ENCODE measurements around the gene SLC25A21. TPM values are rescaled to one million over a fixed set of nuclear protein-coding genes. Genes with fewer than 3 reads are reported as not detected.

SLC25A21 gene
- polyA plus RNA-seq, 2 of the 4 experiments (the other 2 are of a cell fraction) = 0.68 to 1.4 TPM

DNA sequence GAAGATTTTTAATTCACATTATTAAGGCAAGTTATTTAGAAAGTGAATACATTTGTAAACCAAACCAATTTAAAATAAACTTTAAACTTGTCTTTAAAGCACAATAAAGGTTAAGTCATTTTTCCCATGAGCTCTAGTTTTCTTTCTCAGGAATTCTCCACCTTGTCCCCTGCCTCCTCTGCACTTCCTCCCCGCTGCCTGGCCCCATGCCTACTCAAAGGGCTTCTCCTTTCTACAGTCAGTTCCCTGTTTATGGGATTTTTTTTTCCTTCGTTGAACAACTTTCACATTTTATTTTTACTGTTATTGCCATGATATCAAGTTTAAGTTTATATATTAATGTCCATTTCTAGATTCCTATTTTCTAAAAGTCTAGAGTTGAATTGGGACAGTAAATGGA, 223.0 kb downstream of the SLC25A21 start:
- CTCF ChIA-PET = interaction anchor here (1.0 kb wide), 1 partner anchor 202 kb away, joined by 3 read pairs; no protein-coding TSS in a partner anchor

DNA sequence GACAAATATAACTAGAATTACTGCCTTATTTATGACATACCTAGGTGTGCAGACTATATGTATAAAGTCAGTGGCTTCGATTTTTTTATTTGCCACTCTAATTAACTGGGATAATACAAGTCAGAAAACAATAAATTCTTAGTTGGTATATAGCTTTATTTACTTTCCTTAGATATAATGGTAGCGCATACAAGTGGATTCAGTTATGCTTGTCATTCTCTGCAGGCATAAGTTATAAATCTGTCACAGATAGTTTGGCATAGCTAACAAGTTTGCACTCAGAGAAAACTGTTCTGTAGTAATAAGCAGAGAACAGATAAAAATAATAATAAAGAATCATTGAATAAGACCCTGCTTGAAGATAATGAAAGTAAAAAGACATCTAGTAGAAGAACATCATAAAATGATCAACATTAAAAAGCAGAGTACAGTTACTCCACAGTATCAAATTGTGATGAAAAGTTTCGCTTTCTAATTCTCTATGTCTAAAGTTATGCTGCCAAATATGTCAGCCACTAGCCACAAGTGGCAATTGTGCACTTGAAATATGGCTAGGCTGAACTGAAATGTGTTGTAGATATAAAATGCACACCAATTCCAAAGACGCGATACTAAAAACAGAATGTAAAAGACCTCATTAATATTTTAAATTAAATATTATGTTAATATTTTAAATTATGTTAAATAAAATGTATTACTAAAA, 224.1 kb downstream of the SLC25A21 start:
- CTCF ChIA-PET = interaction anchor here (0.9 to 1.0 kb wide), 3 partner anchors 10 to 877 kb away, joined by 3 read pairs; no protein-coding TSS in a partner anchor

More for the DNA sequence above, 223.0 kb downstream of the SLC25A21 start:
- FAIRE-seq (no peak), DNase-seq (ENCODE audit: low read depth in 1 of 2, low spot score in 1 of 2) (no peak), ATAC-seq (no peak)
- Histone ChIP-seq H3K4me3 (no peak overlapping the region), H3K27ac (no peak overlapping the region), H3K4me2 (no peak overlapping the region), H3K9me3 (no peaks in the 10 kb centered on the region), H3K4me1 (peaks cover 20% of the 10 kb centered on the region; the same call in 2 of the 3 replicates)
- POLR2A ChIA-PET = no interaction called here
- TF ChIP-seq MYC (IDR thresholded peaks at IDR 0.05; ENCODE audit: borderline replicate concordance, low read length) (no peak), RFX5 (IDR thresholded peaks at IDR 0.05) (no peak), TP53 (CRISPR knock-in tag; IDR thresholded peaks at IDR 0.05) (no peak), TFCP2L1 (CRISPR knock-in tag; IDR thresholded peaks at IDR 0.05) (no peak), USF2 (IDR thresholded peaks at IDR 0.05) (no peak), POLR2AphosphoS2 (conservative IDR thresholded peaks at IDR 0.05; ENCODE audit: low read length) (no peak), SMC3 (IDR thresholded peaks at IDR 0.05) (no peak), BHLHE40 (IDR thresholded peaks at IDR 0.05; ENCODE audit: low read depth, low read length) (no peak), FOSB (CRISPR knock-in tag; IDR thresholded peaks at IDR 0.05) (no peak), ZSCAN20 (CRISPR knock-in tag; IDR thresholded peaks at IDR 0.05) (no peak)
- TF ChIP-seq, protein P1, sequence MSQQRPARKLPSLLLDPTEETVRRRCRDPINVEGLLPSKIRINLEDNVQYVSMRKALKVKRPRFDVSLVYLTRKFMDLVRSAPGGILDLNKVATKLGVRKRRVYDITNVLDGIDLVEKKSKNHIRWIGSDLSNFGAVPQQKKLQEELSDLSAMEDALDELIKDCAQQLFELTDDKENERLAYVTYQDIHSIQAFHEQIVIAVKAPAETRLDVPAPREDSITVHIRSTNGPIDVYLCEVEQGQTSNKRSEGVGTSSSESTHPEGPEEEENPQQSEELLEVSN (IDR thresholded peaks at IDR 0.05; ENCODE audit: borderline replicate concordance, low read depth) = no peak
- WGBS (ENCODE audit: missing lambda C conversion rate) = 89% methylated on average over 2 of the region's 2 CpGs

GRCh38 chr14:36947362-36947761, 225.0 kb downstream of the SLC25A21 start:
- ATAC-seq (no peak), DNase-seq (ENCODE audit: low read depth in 1 of 2, low spot score in 1 of 2) (no peak), FAIRE-seq (no peak)
- WGBS (ENCODE audit: missing lambda C conversion rate) = 81% methylated on average over 1 of the region's 1 CpG
- H3K27ac ChIP-seq = no peak overlapping the region
- no peaks in the 10 kb centered on the region for H3K9me3 ChIP-seq
- H3K4me1 ChIP-seq = peaks cover 21% of the 10 kb centered on the region; the same call in 2 of the 3 replicates
- H3K4me3 ChIP-seq = no peak overlapping the region
- POLR2A ChIA-PET = no interaction called here
- TF ChIP-seq FOSL2 (IDR thresholded peaks at IDR 0.05) (no peak), FOSL2 (CRISPR knock-in tag; IDR thresholded peaks at IDR 0.05) (no peak), ZSCAN20 (CRISPR knock-in tag; IDR thresholded peaks at IDR 0.05) (no peak), HEYL (CRISPR knock-in tag; IDR thresholded peaks at IDR 0.05) (no peak), ZC3H11A (IDR thresholded peaks at IDR 0.05) (no peak), ESRRA (IDR thresholded peaks at IDR 0.05; ENCODE audit: borderline replicate concordance, low read length) (no peak)
- TF ChIP-seq, protein P2, sequence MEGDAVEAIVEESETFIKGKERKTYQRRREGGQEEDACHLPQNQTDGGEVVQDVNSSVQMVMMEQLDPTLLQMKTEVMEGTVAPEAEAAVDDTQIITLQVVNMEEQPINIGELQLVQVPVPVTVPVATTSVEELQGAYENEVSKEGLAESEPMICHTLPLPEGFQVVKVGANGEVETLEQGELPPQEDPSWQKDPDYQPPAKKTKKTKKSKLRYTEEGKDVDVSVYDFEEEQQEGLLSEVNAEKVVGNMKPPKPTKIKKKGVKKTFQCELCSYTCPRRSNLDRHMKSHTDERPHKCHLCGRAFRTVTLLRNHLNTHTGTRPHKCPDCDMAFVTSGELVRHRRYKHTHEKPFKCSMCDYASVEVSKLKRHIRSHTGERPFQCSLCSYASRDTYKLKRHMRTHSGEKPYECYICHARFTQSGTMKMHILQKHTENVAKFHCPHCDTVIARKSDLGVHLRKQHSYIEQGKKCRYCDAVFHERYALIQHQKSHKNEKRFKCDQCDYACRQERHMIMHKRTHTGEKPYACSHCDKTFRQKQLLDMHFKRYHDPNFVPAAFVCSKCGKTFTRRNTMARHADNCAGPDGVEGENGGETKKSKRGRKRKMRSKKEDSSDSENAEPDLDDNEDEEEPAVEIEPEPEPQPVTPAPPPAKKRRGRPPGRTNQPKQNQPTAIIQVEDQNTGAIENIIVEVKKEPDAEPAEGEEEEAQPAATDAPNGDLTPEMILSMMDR (IDR thresholded peaks at IDR 0.05) = no peak
- TF ChIP-seq, protein P3, sequence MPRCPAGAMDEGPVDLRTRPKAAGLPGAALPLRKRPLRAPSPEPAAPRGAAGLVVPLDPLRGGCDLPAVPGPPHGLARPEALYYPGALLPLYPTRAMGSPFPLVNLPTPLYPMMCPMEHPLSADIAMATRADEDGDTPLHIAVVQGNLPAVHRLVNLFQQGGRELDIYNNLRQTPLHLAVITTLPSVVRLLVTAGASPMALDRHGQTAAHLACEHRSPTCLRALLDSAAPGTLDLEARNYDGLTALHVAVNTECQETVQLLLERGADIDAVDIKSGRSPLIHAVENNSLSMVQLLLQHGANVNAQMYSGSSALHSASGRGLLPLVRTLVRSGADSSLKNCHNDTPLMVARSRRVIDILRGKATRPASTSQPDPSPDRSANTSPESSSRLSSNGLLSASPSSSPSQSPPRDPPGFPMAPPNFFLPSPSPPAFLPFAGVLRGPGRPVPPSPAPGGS (IDR thresholded peaks at IDR 0.05) = no peak
- TF ChIP-seq, protein P4, sequence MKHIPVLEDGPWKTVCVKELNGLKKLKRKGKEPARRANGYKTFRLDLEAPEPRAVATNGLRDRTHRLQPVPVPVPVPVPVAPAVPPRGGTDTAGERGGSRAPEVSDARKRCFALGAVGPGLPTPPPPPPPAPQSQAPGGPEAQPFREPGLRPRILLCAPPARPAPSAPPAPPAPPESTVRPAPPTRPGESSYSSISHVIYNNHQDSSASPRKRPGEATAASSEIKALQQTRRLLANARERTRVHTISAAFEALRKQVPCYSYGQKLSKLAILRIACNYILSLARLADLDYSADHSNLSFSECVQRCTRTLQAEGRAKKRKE (CRISPR knock-in tag; IDR thresholded peaks at IDR 0.05; ENCODE audit: low read depth) = no peak
- H3K4me2 ChIP-seq = no peak overlapping the region
- CTCF ChIA-PET = interaction anchor here (0.9 kb wide), 1 partner anchor 11 kb away, joined by 3 read pairs; no protein-coding TSS in a partner anchor

More for the DNA sequence above, 224.1 kb downstream of the SLC25A21 start:
- 81% methylated on average over 5 of the region's 5 CpGs for WGBS (ENCODE audit: missing lambda C conversion rate)
- peaks cover 26% of the 10 kb centered on the region; the same call in 2 of the 3 replicates for H3K4me1 ChIP-seq
- DNase-seq (ENCODE audit: low read depth in 1 of 2, low spot score in 1 of 2) (no peak), ATAC-seq (no peak), FAIRE-seq (no peak)
- POLR2A ChIA-PET = no interaction called here
- H3K27ac ChIP-seq = no peak overlapping the region
- no peaks in the 10 kb centered on the region for H3K9me3 ChIP-seq
- no peak overlapping the region for H3K4me3 ChIP-seq
- H3K4me2 ChIP-seq = no peak overlapping the region
- TF ChIP-seq KDM5A (IDR thresholded peaks at IDR 0.05) = no peak
- no peak for TF ChIP-seq HOXB13 (CRISPR knock-in tag; IDR thresholded peaks at IDR 0.05; ENCODE audit: low read depth)
- no peak for TF ChIP-seq PBX3 (IDR thresholded peaks at IDR 0.05)
- no peak for TF ChIP-seq JUNB (IDR thresholded peaks at IDR 0.05)
- TF ChIP-seq BHLHE40 (IDR thresholded peaks at IDR 0.05; ENCODE audit: low read depth, low read length) = no peak
- TF ChIP-seq RNF2 (IDR thresholded peaks at IDR 0.05; ENCODE audit: borderline replicate concordance, low read depth) = no peak
